NOMO-1 (cell line): Measurements from ENCODE around the gene FBXO9.
A peak's percentile ranks its signal among the peaks of the same experiment; 100 is the strongest.
"Not testable (repeated sequence)": the region's sequence is repeated elsewhere in the genome, so short reads cannot be mapped to it uniquely, and the experiment has no call there.

Source experiments
- DNase-seq, 2 experiments: peaks; one replicate each; lab custom pipeline; 2025; ENCODE audit not compliant: unreplicated experiment in 2 of 2; lab: John Stamatoyannopoulos, UW

Gene FBXO9

GRCh38 chr6:53045891-53046673 lies 19.1 kb upstream of the FBXO9 start:
- no peak for DNase-seq

GRCh38 chr6:53048431-53049195 lies 16.6 kb upstream of the FBXO9 start:
- DNase-seq: no peak

- DNase-seq: no peak
Observed at GRCh38 chr6:53049415-53049814, 15.8 kb upstream of the FBXO9 start.

GRCh38 chr6:53052152-53052551 lies 13.1 kb upstream of the FBXO9 start:
- not testable (repeated sequence) for DNase-seq

GRCh38 chr6:53054532-53054931 lies 10.7 kb upstream of the FBXO9 start:
- DNase-seq: no peak

- no peak for DNase-seq
Observed at GRCh38 chr6:53055873-53056272, 9.3 kb upstream of the FBXO9 start.

- no peak for DNase-seq
Observed at GRCh38 chr6:53056273-53056672, 8.9 kb upstream of the FBXO9 start.

- no peak for DNase-seq
Observed at GRCh38 chr6:53058388-53059195, 6.6 kb upstream of the FBXO9 start.

- no peak for DNase-seq
Observed at GRCh38 chr6:53059648-53060589, 5.3 kb upstream of the FBXO9 start.

- DNase-seq: no peak
Observed at GRCh38 chr6:53062169-53062539, 3.0 kb upstream of the FBXO9 start.

GRCh38 chr6:53064255-53064654 lies 949 bp upstream of the FBXO9 start:
- DNase-seq: not testable (repeated sequence)

- peak; percentile 96 to 97 for DNase-seq
Observed at GRCh38 chr6:53064726-53065265, 408 bp upstream of the FBXO9 start.

GRCh38 chr6:53066077-53066417 lies 843 bp downstream of the FBXO9 start:
- DNase-seq: peak; percentile 13 to 36

- peak in 1 of 2 experiments; percentile 14 for DNase-seq
Observed at GRCh38 chr6:53066874-53067706, 1.9 kb downstream of the FBXO9 start.

- DNase-seq: peak; percentile 11 to 78
Observed at GRCh38 chr6:53067849-53068361, 2.7 kb downstream of the FBXO9 start.

GRCh38 chr6:53069427-53069826 lies 4.2 kb downstream of the FBXO9 start:
- no peak for DNase-seq

- DNase-seq: no peak
Observed at GRCh38 chr6:53070806-53071205, 5.6 kb downstream of the FBXO9 start.

- no peak for DNase-seq
Observed at GRCh38 chr6:53074347-53074746, 9.1 kb downstream of the FBXO9 start.

GRCh38 chr6:53080813-53081212 lies 15.6 kb downstream of the FBXO9 start:
- no peak for DNase-seq
